Upper lobe of left lung (tissue), 6 donors: Measurements from ENCODE around the gene SYNRG. TPM values are rescaled to one million over a fixed set of nuclear protein-coding genes. Genes with fewer than 3 reads are reported as not detected.

Experiments used
- ATAC-seq, 2 donors: fragments of 200-7000 bp; cut with Tn5 transposase; one replicate each; pipeline ENCODE4 v1.9.1; 2022; ENCODE audit warnings: mild to moderate bottlenecking in 2 of 2, moderate library complexity in 2 of 2; ENCODE audit not compliant: low FRiP score in 2 of 2
- DNase-seq, 2 donors: peaks; one replicate each; pipeline ENCODE4 v3.0.0-alpha.2; 2019 to 2020
- H3K27ac ChIP-seq, 4 donors: fragments of 200-600 bp; sonication (generic); one replicate each; pipeline ENCODE4 v1.5.1; 2016 to 2019
- H3K27me3 ChIP-seq, 4 donors: fragments of 200-600 bp; sonication (generic); one replicate each; pipeline ENCODE4 v1.5.1; 2017 to 2019
- H3K36me3 ChIP-seq, 4 donors: fragments of 200-600 bp; sonication (generic); one replicate each; pipeline ENCODE4 v1.5.1; 2016 to 2019
- H3K4me1 ChIP-seq, 4 donors: fragments of 200-600 bp; sonication (generic); one replicate each; pipeline ENCODE4 v1.5.1; 2018 to 2019
- H3K4me3 ChIP-seq, 4 donors: fragments of 200-600 bp; sonication (generic); one replicate each; pipeline ENCODE4 v1.5.1; 2017 to 2019; ENCODE audit warnings: mild to moderate bottlenecking in 2 of 4, moderate library complexity in 1 of 4
- H3K9me3 ChIP-seq, 4 donors: fragments of 200-600 bp; sonication (generic); one replicate each; pipeline ENCODE4 v1.5.1; 2018 to 2019
- CTCF ChIP-seq, 6 experiments: fragments of 450-650 bp in 4 of 6; fragments of 200-600 bp in 2 of 6; sonication (generic) in 2 of 6; IDR thresholded peaks; one replicate each; pipeline ENCODE4 v1.5.1; 2016 to 2019; ENCODE audit warnings: antibody characterized with exemption in 6 of 6
- EP300 ChIP-seq, 4 donors: sonication (generic); formaldehyde crosslinking; IDR thresholded peaks; one replicate each; pipeline ENCODE4 v1.5.1; 2017; ENCODE audit warnings: antibody characterized with exemption in 4 of 4, control low read depth in 2 of 4
- POLR2A ChIP-seq, 4 donors: fragments of 450-650 bp; IDR thresholded peaks; one replicate each; pipeline ENCODE4 v1.5.1; 2016 to 2017; ENCODE audit warnings: antibody characterized with exemption in 4 of 4, mild to moderate bottlenecking in 2 of 4
- POLR2AphosphoS5 ChIP-seq, 2 donors: sonication (generic); formaldehyde crosslinking; IDR thresholded peaks; one replicate each; pipeline ENCODE4 v1.5.1; 2017; ENCODE audit warnings: antibody characterized with exemption in 2 of 2
- WGBS, 2 donors: methylation state at CpG; one replicate each; pipeline ENCODE4 v1.1.5; 2017 to 2018; 5-methylcytosine and 5-hydroxymethylcytosine counted together
- total RNA-seq, 6 donors: library from RNA; depleted of rRNA in 4 of 6; stranded (reverse); fragments of >200 nt in 4 of 6; gene quantifications; one replicate each; pipeline versions ENCODE4 v1.1.0 to v1.2.1, GENCODE V29; 2016 to 2021
- donor health status: DM: no; HTN: no; CAD: no; lungs with moderate emphysema.
- donor health status: DM: no; HTN: yes; CAD: no; lungs with severe emphysema.

Gene SYNRG
- total RNA-seq, 6 donors from 2014 or later = 25.2 to 58.7 (median 43.8) TPM

GRCh38 chr17:37493249-37494027 lies 115.8 kb downstream of the SYNRG start:
- Histone ChIP-seq H3K4me1 (peaks cover 13 to 25% (median 18%) of the 10 kb centered on the region in 4 donors), H3K27ac (no peak overlapping the region), H3K36me3 (no peaks in the 10 kb centered on the region), H3K9me3 (no peaks in the 10 kb centered on the region), H3K27me3 (peaks cover 0 to 4% (median 0%) of the 10 kb centered on the region in 4 donors), H3K4me3 (no peak overlapping the region)
- no peak for DNase-seq
- ATAC-seq = no peak
- WGBS, 2 donors = 87 to 88% methylated on average over 2 of the region's 2 CpGs
- TF ChIP-seq CTCF (IDR thresholded peaks at IDR 0.05) = no peak
- no peak for TF ChIP-seq POLR2AphosphoS5 (IDR thresholded peaks at IDR 0.05)
- TF ChIP-seq EP300 (IDR thresholded peaks at IDR 0.05) = no peak
- TF ChIP-seq POLR2A (IDR thresholded peaks at IDR 0.05) = no peak

DNA sequence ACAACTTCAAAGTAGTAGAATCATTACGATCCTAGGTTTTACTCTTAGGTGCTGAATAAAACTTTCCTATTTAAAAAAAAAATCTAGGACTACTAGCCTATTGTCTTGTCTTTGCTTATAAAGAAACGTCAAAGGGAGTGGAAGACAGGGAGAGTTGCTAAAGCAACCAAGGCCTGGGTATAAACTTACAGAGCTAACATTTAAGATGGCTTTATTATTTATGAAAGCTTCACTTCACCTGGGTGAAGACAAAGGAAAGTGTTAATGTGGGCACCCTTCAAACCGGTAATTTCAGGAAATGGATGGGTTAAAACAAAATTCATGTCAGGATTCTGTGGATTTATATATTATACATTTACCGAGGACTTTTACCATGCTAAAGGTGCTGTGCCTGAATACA lies 117.1 kb downstream of the SYNRG start:
- H3K27ac ChIP-seq = peak overlapping the region in 2 of 4 donors; percentile 32 to 89
- no peak overlapping the region for H3K4me3 ChIP-seq
- peaks cover 15 to 31% (median 24%) of the 10 kb centered on the region in 4 donors for H3K4me1 ChIP-seq
- ATAC-seq (no peak), DNase-seq (no peak)
- no peaks in the 10 kb centered on the region for H3K36me3 ChIP-seq
- H3K27me3 ChIP-seq = peaks cover 0 to 4% (median 0%) of the 10 kb centered on the region in 4 donors
- no peaks in the 10 kb centered on the region for H3K9me3 ChIP-seq
- 68 to 71% methylated on average over 4 of the region's 4 CpGs for WGBS, 2 donors
- TF ChIP-seq CTCF (IDR thresholded peaks at IDR 0.05) (no peak), POLR2A (IDR thresholded peaks at IDR 0.05) (no peak), EP300 (IDR thresholded peaks at IDR 0.05) (no peak), POLR2AphosphoS5 (IDR thresholded peaks at IDR 0.05) (no peak)

GRCh38 chr17:37490638-37491614 lies 118.3 kb downstream of the SYNRG start:
- DNase-seq = no peak
- peak in 1 of 2 donors; percentile 56 for ATAC-seq
- 35 to 40% methylated on average over 20 to 24 of the region's 24 CpGs for WGBS, 2 donors

More at GRCh38 chr17:37490638-37491614, 118.3 kb downstream of the SYNRG start:
- H3K27me3 ChIP-seq = peaks cover 0 to 4% (median 0%) of the 10 kb centered on the region in 4 donors
- H3K4me3 ChIP-seq = peak overlapping the region; percentile 79 to 97 (median 89)
- peaks cover 15 to 31% (median 24%) of the 10 kb centered on the region in 4 donors for H3K4me1 ChIP-seq
- H3K9me3 ChIP-seq = no peaks in the 10 kb centered on the region
- H3K27ac ChIP-seq = peak overlapping the region; percentile 69 to 89 (median 82)
- TF ChIP-seq POLR2AphosphoS5 (IDR thresholded peaks at IDR 0.05) (no peak), POLR2A (IDR thresholded peaks at IDR 0.05) (no peak), CTCF (IDR thresholded peaks at IDR 0.05) (no peak), EP300 (IDR thresholded peaks at IDR 0.05) (no peak)
- H3K36me3 ChIP-seq = no peaks in the 10 kb centered on the region
